AML-193 (cell line): Measurements from ENCODE around the gene CAPN2.

Experiments
- DNase-seq, 2 experiments: peaks; one replicate each; lab custom pipeline; 2025; lab: John Stamatoyannopoulos, UW

Gene CAPN2

DNA sequence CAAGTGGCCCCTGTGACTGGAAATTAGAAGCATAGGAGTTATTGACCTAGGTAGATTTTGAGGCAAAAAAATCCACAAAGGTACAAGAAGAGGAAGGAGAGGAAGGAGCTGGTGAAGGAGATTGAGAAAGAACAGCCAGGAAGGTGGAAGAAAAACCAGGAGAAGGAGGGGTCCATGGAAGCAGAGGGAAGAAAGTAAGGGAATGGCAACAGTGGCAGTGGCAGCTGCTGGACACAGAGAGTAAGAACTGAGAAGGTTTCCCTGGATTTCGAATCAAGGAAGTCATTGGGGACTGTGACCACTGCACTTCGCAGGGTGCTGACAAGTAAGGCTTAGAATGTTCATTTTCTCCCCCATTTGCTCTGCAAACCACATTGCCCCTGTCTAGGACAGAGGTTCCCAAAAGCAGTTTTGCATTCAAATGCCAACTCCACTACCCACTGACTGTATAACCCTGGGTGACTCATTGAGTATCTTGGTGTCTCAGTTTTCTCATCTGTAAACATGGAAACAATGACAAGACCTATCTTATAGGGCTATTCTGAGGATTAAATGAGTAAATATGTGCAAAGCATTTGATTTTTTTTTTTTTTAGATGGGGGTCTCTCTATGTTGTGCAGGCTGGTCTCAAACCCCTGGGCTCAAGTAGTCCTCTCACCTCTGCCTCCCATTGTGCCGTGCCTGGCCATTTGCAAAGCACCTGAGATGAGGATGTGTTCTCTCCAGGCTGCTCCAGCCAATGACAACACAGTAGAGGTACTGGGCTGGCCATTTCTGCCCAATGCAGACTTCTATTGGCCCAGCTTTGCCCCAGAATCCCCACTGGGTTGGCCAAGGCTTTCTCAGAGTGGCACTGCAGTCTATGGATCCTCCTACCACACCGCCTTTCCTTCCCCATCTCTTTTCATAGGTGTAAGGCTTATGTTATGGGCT lies 9.3 kb upstream of the CAPN2 start:
- no peak for DNase-seq

DNA sequence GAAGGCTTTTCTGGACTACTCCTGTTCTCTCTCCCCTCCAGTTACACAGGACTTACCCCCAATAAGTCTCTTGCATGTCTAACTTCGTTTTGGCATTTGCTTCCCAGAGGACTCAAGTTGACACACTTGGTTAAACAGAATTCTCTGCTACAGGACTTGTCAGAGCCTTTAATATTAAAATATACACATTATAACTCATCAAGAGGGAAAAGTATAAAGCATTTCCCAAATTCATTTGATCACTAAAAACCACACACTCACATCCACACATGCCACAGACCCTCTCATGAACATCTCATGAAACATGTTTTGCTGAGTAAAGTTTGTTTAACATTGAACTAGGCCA lies 8.7 kb upstream of the CAPN2 start:
- DNase-seq = no peak

DNA sequence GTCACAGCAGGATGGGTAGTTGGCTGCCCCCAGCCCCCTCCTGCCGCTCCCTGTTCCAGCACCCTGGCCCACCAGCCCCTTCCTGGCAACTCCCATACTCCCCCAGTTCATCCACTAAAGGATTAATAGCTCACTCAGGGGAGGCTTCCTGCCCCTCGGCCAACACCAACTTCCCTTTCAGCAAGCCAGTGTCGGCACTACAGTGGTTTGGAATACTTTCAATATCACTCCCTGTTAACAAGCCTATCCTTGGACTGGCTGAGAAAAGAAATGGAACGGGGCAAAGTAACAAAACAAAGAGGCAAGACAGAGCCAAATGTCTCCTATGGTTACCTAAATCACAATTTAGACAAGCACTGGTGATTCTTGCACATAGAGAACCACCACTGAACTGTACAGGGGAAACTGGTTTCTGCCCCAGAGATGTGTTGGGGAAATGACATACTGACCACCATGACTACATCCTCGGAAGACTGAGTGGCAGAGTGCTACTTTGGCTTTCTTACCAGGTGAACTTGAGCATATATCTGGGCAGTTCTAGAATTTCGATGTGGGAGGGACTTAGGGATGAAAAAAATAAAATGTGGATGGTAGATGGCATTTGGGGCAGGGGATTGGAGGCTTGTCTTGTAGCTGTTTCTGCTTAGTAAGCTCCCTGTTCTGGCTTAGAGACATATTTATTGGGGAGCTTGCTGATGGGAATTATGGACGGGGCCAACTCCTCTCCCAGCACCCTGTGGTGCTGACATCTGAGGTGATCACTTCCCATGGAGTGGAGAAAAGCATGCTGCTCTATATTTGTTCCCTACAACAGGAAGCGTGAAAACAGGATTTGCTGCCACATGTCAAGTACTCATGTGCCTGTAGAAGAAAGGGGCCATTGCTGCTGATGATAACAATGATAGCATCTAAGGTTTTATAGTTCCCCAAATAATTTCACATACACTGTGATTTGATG lies 7.1 kb upstream of the CAPN2 start:
- DNase-seq = no peak

DNA sequence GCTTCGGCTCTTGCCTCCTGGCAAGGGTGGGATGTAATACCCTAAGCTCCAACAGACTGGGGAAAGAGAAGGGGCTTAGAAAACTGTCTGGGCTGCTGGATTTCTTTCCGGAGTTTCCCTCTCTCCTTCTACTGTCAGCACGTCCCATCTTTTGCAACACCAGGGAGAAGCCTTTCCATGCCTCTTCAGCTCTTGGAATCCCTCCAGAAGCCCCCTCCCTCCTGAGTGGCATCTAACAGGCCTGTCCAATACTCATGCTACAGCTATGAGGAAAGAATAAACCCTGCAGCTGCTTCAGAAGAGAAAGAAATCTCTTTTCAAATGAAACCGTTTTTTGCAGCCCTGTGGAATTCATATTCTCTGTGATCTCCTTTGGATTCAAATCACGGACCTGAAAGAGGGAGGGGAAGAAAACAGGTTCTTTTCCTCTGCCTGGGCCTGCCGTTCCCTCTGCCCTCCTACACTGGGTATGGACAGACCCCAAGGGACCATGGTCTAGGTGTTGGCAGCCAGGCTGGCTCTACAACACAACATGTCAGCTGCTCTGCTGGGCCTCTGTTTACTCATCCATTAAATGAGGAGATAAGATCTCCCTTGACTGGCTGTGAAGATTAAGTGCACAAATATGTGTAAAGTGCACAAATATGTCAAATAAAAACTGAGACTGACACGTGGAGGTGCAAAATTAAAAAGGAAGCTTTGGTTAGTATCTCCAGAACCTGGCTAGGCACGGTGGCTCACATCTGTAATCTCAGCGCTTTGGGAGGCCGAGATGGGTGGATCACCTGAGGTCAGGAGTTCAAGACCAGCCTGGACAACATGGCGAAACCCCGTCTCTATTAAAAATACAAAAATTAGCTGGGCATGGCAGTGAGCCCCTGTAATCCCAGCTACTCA lies 6.0 kb upstream of the CAPN2 start:
- DNase-seq = no peak

DNA sequence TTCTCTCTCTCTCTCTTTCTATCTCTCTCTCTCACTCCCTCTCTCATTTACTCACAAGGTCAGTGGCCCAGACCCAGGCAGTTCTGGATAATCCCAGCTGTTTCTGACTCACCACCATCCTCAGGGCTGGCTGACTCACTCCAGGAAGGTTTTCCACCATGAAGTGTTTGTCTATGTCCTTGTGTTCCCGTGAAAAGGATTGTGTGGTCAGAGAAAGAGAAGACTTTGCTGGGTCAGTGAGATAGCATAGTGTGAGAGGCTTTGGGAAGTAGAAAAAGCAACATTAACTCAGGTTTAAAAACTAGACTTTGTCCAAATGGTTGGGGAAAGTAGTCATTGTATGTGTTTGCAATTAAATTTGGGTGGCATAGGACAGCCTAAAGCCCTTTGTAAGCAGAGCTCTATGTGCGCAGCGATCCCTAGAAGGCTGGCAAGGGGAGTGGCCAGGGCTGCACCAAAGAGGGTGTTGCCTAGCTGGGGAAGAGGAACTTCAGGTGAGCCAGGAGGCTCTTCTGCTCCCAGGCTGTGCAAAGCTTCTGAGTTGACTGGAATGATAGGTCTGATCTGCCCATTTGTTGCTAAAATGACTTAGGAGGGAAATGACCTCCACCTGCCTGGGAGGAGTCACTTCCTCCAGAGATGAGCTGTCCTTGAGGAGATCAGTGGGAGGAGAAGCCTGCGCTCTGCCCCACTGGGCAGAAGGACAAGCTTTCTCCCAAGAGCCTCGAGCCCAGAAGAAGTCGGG lies 4.9 kb upstream of the CAPN2 start:
- no peak for DNase-seq

DNA sequence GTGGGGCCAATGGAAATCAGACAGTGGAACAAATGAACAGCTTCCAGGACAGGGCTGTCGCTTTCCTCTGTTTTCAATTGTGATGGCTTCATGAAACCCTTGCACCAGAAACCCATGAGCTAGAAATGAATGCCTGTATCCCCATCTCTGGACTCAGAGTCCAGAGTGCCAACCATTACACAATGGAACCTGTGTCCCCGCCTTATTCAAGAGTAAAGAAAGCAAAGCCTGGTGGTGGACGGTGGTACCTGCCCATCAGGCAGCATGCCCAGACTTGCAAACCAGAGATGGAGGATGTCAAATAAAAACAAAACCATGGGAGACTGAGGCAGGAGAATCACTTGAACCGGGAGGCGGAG lies 4.4 kb upstream of the CAPN2 start:
- DNase-seq = no peak

DNA sequence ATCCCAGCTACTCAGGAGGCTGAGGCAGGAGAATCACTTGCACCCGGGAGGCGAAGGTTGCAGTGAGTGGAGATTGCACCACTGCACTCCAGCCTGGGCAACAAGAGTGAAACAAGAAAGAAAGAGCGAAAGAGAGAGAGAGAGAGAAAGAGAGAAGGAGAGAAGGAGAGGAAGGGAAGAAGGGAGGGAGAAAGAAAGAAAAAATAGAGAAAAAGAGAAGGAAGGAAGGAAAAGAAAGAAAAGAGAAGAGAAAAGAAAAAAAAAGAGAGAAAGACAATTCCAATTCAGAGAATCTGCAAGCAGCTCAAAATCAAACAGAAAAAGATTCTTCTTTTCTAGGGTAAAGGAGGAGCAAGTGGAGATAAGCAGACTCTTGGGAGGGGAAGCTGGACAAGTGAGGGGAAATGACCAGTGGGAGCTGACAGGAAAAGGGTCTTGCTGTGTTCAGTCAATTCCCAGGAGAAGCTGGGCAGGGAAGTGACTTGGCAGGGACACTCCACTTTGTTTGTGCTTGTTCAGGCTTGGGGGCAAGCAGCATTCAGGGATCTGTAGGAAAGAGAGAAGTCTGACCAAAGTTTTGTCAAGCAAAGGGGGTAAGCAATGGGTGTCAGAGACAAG lies 3.6 kb upstream of the CAPN2 start:
- DNase-seq = no peak

DNA sequence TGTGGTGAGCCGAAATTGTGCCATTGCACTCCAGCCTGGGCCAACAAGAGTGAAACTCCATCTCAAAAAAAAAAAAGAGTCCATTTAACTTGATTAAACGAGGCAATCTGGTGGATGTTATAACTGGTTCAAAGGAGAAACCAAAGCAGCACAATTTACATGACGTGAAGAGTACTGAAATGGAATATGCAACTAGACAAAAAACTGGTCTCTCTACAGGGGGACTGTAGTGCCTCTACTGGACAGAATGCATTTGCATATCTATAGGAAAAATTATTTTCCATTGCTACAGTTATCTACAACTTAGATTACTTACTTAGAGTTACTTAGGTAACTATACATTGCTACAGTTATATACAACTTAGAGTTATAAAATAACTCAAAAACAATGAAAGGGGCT lies 2.7 kb upstream of the CAPN2 start:
- no peak for DNase-seq

DNA sequence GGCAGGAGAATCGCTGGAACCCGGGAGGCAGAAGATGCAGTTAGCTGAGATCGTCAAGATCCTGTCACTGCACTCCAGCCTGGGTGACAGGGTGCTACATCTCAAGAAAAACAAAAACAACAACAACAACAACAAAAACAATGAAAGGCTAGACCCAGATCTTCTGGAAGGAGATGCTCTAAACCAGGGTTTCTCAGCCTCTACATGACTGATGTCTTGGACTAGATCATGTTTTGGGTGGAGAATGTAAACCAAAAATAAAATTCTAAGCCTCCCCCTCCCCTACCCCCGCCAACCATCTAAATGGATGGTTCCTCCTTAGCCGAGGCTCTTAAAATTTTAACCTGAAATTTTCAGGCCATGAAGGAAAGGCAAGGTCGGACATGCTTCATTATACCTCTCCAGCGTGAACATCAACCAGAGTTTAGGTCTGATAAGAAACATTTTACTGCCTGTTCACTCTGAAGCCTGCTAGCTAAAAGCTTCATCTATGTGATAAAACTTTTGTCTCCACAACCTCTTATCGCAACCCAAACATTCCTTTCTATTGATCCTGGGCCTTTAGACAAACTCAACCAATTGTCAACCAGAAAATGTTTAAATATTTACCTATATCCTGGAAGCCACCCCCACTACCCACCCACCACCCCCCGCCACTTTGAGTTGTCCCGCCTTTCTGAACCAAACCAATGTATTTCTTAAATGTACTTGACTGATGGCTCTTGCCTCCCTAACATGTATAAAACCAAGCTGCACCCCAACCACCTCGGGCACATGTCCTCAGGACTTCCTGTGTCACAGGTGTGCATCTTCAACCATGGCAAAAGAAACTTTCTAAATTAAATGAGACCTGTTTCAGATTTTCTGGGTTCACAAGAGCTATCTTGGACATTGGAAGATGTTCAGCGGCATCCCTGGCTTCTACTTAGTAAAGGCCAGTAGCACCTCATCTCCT lies 1.9 kb upstream of the CAPN2 start:
- no peak for DNase-seq

DNA sequence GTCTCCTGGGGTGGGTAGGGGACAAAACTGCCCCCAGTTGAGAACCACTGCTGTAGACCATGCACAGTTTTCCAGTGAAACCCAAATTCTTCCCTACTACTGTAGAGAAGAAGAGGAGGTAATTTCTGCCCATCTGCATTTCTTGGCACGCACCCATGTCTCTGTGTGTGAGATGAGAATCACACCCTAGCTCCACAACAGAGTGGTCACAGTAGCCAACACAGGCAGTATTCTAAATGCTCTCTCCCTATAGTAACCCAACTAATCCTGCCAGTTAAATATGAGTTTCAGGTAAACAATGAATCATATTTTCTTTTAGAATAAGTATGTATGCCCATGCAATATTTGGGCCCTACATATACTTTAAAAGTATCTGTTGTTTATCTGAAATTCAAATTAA lies 1.2 kb upstream of the CAPN2 start:
- DNase-seq = no peak

DNA sequence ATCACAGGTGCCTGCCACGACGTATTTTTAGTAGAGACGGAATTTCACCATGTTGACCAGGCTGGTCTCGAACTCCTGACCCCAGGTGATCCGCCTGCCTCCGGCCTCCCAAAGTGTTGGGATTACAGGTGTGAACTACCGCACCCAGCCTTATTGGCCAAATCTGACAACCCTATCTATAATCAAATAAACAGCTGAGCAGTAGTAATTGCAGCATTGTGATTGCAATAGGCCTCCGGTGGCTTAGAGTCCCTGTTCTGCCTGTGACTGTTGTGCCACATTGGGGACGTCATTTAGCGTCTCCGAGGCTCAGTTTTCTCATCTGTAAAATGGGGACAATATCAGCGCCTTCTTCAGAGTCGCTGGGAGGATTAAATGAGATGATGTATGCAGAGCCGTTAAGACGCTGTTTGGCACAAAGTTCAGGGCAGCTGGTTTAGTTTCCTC lies 569 bp upstream of the CAPN2 start:
- DNase-seq = no peak

DNA sequence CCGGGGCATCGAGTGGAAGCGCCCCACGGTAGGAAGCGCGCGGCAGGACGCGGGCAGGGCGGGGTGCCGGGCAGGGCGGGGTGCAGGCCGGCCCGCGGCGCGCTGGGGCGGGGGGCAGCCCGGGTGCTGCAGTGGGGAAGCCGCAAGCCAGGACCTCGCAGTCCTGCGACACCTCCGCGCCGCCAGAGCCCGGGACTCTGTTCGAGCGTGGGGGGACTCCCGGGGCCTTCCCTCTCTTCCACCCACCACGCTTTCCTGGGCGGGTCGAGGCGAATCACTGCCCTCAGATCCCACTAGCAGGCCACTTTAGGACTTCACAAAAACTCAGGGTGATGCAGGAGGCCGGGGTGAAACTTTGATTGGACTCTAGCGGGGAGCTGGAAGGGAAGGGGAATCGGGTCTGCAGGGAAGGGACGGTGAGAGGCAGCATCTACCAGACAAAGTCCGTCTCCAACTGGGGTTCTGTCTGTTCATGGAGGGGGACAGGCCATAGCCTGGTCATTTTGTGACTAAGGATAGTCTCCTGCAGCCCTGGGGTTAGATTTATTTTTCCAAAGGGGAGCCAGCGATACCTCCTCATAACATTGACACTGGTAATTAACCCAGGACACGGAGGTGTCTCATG lies 623 bp downstream of the CAPN2 start:
- DNase-seq = no peak

DNA sequence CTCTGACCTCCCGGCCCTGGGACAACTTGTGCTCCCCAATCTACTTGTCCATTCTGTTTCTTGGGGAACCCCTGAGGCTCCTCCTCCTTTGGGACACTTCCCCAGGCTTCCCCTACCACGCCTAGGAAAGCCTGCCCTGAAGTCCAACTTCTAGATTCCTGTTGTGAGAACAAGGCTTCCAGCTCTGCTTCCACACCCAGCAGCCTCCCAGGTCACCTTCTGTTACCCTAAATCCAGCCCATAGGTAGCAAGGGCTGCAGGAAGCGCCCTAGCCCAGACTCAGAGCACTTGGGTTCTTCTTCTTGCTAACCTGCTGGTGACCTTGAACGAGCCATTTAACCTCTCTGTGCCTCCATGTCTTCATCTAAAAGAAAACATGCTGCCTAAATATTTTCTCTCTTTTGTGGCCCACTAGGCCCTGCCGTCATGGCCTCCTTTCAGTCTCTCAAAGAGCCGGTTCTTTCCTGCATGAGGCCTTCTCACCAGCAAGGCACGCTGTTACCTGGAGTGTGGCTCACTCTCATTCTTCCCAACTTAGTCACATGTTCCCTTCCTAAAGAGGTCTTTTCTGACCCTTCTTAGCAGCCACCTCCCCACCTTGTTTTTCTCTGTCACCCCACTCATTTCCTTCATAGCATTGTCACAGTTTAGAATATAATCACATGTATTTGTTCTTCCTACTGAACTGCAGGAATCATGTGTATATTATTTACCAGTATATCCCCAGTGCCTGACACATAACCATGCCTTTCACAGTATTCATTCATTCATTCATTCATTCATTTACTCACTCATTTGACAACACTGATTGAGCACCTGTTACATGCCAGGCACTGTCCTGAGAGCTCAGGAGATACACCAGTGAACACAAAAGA lies 1.4 kb downstream of the CAPN2 start:
- no peak for DNase-seq

DNA sequence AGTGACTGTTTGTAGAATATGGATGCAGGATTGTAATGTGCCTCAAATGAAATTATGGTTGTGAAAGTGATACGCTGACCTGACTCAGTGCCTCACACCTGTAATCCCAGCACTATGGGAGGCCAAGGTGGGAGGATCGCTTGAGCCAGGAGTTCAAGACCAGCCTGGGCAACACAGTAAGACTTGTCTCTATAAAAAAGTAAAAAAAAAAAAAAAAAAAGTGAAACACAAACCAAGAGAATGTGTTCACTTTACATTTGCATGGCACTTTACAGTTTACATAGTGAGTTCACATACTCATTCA lies 2.0 kb downstream of the CAPN2 start:
- DNase-seq = no peak

DNA sequence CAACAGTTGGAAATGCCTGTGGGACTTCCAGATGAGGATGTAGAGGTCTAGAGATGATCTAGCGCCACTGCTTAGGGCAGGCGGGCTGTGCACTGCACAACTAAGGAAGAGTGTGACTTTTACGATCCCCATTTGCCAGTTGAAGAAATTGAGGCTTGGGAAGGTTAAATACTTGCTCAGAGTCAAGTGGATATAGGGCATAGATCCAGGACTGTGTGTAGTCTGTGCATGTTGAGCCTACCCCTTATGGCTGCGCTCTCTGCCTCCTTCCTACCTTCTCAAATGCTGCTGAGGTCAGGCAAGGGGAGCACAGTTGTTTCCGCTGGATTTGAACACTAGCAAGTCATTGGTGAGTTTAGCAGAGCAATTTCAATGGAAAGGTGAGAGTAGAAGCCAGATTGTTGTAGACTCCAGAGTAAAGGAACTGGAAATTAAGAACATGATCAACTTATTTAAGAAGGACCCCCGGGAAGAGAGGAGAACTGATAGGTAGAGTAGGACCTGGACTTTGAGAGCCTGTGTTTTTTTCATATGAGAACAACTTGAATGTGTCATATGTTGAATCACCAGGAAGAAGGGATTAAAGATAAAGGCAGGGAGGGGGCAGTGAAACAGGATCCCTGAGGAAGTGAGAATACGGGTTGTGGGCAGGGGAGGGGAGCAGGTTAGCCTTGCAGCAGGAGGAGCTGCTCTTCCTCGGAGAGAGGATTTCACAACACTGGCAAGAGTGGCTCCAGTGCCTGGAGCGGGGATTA lies 2.7 kb downstream of the CAPN2 start:
- no peak for DNase-seq

DNA sequence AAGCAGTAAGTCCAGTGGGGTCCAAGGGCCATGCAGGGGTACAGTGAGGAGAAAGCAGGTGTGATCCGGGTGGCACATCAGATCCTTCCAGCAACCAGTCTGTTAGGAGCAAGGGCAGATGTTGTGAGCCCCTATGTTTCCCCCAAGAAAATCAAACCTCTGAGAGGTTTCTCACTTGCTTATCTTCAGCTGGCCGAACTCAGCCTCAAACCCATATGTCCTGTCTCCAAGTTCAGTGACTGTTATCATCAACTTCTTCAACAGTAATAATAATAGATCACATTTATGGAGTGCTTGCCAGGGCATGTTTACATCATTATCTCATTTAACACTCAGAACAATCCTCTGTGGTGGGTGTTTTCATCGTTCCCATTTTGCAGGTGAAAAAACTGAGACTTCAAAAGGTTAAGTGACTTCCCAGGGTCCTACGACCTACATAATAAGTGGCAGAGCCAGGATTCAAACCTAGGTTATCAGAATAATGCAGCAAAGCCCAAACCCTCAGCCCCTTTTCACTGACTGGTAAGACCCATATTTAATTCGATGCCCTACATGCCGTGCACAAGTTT lies 3.3 kb downstream of the CAPN2 start:
- DNase-seq = no peak

DNA sequence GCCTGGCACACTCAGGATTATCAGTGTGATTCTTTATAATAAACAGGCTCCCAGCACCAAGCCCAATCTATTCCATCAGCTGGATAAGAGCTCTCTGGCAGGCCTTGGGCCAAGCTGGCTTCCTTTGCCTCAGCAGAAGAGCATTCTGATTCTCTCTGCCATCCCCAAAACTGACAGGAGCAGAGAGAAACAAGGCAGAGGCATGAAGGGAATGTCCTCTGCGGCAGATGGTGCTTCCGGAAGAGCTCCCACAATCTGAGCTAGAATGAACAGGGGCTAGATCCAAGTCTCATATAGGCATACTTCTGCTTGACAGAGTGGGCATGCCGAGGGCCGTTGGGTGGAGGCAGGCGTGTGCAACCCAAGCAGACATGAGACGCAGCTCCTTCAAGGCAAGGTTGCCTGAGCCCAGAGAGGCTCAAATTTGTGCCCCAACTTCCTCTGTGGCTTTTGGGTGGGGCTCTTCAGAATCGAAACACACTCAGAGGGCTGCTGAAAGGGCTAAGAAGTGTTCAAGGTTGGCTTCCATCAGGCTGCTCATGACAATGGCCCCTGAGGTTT lies 4.0 kb downstream of the CAPN2 start:
- DNase-seq = peak in 1 of 2 experiments; percentile 8
